ENCODE data around the gene RUSC1.
"Not testable (repeated sequence)": the region's sequence is repeated elsewhere in the genome, so short reads cannot be mapped to it uniquely, and the experiment has no call there.

Gene RUSC1

GRCh38 chr1:155323729-155324036 is 3.0 kb downstream of the RUSC1 start:
- no peak for FAIRE-seq
- peak; percentile 54 for TF ChIP-seq POLR2A (IDR thresholded peaks at IDR 0.05; ENCODE audit: low read depth, low read length)
- DNase-seq (ENCODE audit: insufficient read length, low spot score), result peak; percentile 78

DNA sequence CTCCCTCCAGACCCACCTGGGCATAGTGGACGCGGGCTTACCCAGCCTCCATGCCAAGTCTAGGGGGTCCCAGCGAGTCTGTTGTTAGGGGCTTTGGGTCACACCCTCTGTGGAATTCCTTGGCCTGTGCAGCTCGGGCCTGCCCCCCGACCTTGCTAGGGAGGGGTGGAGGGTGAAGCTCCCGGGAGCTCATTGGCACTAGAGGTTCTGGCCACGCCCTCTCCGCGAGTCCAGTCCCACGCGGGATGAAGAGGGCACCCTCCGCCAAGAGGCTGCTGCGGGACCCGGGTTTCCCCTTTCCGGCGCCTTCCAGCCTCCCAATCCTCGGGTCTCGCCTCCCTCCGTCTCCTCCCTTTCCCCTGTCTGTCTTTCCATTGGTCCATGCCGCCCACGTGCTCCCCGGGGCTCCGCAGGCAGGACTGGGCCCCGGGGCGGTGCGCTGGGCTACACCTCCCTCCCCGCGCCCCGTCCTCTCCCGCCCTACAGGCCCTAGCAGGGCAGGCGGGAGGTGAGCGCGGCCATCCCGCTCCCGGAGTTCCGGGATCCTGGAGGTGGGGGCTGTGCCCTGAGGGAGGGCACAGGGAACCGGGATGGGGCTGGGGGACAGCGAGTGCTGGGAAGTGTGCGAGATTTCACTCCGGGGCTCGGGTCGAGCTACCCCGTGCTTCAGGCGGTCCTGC is 3.5 kb downstream of the RUSC1 start:
- peak; percentile 91 for TF ChIP-seq POLR2A (IDR thresholded peaks at IDR 0.05; ENCODE audit: low read depth, low read length)
- DNase-seq (ENCODE audit: insufficient read length, low spot score) (peak; percentile 94), FAIRE-seq (no peak)

- FAIRE-seq (no peak), DNase-seq (ENCODE audit: insufficient read length, low spot score) (peak; percentile 68)
- TF ChIP-seq POLR2A (IDR thresholded peaks at IDR 0.05; ENCODE audit: low read depth, low read length), result 0 out of 2 replicates have a peak, but pooled peaks have one; percentile 18
Observed at GRCh38 chr1:155324717-155325602, 4.3 kb downstream of the RUSC1 start.

DNA sequence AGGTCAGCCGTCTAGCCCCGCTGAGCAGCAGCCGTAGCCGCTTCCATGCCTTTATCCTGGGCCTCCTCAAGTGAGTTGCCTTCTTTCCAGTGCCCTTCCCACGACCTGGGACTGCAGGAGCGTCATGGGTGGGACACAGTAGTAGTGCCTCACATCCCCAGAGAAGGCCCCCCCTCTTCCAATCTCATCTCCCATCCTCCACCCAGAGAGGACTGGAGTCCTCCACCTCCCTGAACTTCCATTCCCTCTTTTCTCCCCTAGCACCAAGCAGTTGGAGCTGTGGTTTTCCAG is 4.9 kb downstream of the RUSC1 start:
- DNase-seq (ENCODE audit: insufficient read length, low spot score), result no peak
- TF ChIP-seq POLR2A (IDR thresholded peaks at IDR 0.05; ENCODE audit: low read depth, low read length), result no peak
- FAIRE-seq, result no peak

- no peak for TF ChIP-seq POLR2A (IDR thresholded peaks at IDR 0.05; ENCODE audit: low read depth, low read length)
- FAIRE-seq (no peak), DNase-seq (ENCODE audit: insufficient read length, low spot score) (no peak)
Observed at GRCh38 chr1:155326020-155326526, 5.4 kb downstream of the RUSC1 start.

GRCh38 chr1:155326631-155327037 is 5.9 kb downstream of the RUSC1 start:
- FAIRE-seq (no peak), DNase-seq (ENCODE audit: insufficient read length, low spot score) (no peak)
- TF ChIP-seq POLR2A (IDR thresholded peaks at IDR 0.05; ENCODE audit: low read depth, low read length), result no peak

DNA sequence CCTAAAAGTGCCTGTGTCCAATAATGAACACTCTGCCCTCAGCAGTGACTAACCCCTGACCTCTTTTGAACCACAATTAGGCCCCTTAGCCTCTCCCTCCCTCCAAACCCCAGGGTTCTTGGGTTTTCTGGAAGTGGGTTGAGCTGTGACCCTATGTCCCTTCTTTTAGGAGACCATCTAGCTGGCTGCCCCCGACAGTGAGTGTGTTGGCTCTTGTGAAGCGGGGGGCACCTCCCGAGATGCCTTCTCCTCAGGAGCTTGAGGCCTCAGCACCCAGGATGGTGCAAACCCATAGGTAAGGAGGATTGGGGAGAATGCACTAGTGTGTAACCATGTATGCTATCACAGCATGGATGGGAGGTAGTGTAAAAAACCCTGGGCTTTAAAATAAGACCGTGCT is 7.3 kb downstream of the RUSC1 start:
- DNase-seq (ENCODE audit: insufficient read length, low spot score) (no peak), FAIRE-seq (no peak)
- no peak for TF ChIP-seq POLR2A (IDR thresholded peaks at IDR 0.05; ENCODE audit: low read depth, low read length)

DNA sequence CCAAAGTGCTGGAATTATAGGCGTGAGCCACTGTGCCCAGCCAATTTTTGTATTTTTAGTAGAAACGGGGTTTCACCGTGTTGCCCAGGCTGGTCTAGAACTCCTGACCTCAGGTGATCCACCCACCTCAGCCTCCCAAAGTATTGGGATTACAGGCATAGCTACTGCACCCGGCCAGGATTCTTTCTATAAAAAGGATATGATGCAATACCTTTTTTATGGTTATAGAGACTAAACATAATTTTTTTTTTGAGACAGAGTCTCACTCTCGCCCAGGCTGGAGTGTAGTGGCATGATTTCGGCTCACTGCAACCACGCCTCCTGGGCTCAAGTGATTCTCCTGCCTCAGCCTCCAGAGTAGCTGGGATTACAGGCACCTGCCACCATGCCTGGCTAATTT is 8.2 kb downstream of the RUSC1 start:
- not testable (repeated sequence) for DNase-seq (ENCODE audit: insufficient read length, low spot score); FAIRE-seq

DNA sequence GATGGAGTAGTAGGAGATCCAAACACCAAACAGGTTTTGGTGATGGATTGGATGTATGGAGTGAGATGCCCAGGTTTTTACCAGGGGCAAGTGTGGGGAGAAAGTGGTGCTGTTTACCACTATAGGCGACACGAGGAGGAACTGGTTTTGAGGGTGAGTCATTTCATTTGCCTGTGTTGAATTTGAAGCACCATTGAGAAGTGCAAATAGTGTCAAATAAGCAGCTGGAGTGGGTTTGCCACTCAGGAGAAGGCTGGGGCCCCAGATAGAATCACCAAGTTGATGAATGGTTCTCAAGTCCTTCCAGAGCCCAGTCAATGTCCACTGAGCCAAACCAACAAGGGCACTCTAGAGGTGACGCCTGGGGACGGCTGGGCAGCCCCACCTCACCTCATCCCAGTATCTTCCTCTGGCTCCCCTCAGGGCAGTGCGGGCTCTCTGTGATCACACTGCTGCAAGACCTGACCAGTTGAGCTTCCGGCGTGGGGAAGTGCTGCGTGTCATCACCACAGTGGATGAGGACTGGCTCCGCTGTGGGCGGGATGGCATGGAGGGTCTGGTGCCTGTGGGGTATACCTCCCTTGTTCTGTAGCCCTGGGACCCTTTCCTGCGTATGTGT is 9.4 kb downstream of the RUSC1 start:
- TF ChIP-seq POLR2A (IDR thresholded peaks at IDR 0.05; ENCODE audit: low read depth, low read length), result no peak
- FAIRE-seq (no peak), DNase-seq (ENCODE audit: insufficient read length, low spot score) (no peak)

- FAIRE-seq (no peak), DNase-seq (ENCODE audit: insufficient read length, low spot score) (no peak)
Observed at GRCh38 chr1:155334962-155335361, 14.3 kb downstream of the RUSC1 start.

GRCh38 chr1:155339515-155340097 is 18.9 kb downstream of the RUSC1 start:
- FAIRE-seq (no peak), DNase-seq (ENCODE audit: insufficient read length, low spot score) (no peak)
- no peak for TF ChIP-seq POLR2A (IDR thresholded peaks at IDR 0.05; ENCODE audit: low read depth, low read length)

More at GRCh38 chr1:155334962-155335361, 14.3 kb downstream of the RUSC1 start:
- no peak for TF ChIP-seq POLR2A (IDR thresholded peaks at IDR 0.05; ENCODE audit: low read depth, low read length)

DNA sequence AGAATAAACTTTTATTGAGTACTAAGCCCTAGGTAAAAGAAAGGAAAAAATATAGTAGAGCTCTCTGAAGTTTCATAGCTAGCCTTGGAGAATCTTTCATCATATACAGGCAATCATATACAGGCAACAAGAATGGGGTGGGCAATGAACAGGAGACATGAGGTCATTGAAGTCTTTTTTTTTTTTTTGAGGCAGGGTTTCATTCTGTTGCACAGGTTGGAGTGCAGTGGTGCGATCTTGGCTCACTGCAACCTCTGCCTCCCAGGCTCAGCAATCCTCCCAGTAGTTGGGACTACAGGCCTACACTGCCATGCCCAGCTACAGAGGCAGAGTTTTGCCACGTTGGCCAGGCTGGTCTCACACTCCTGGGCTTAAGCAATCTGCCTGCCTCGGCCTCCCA is 22.1 kb downstream of the RUSC1 start:
- DNase-seq (ENCODE audit: insufficient read length, low spot score) (no peak), FAIRE-seq (no peak)
- TF ChIP-seq POLR2A (IDR thresholded peaks at IDR 0.05; ENCODE audit: low read depth, low read length), result no peak

- no peak for FAIRE-seq
- TF ChIP-seq POLR2A (IDR thresholded peaks at IDR 0.05; ENCODE audit: low read depth, low read length), result no peak
- no peak for DNase-seq (ENCODE audit: insufficient read length, low spot score)
Observed at GRCh38 chr1:155352631-155353030, 31.9 kb downstream of the RUSC1 start.

GRCh38 chr1:155360051-155360450 is 39.4 kb downstream of the RUSC1 start:
- DNase-seq (ENCODE audit: insufficient read length, low spot score) (no peak), FAIRE-seq (no peak)
- TF ChIP-seq POLR2A (IDR thresholded peaks at IDR 0.05; ENCODE audit: low read depth, low read length), result no peak
